Activated naive CD8-positive, alpha-beta T cell treated with anti-CD3 and anti-CD28 coated beads for 36 hours (primary cell): ENCODE data around the gene TAOK2. TPM values are rescaled to one million over a fixed set of nuclear protein-coding genes. Genes with fewer than 3 reads are reported as not detected.
"Not testable (repeated sequence)": the region's sequence is repeated elsewhere in the genome, so short reads cannot be mapped to it uniquely, and the experiment has no call there.

Experiments used
- DNase-seq: peaks from one replicate; pipeline ENCODE4 v3.0.0; 2021
- H3K27ac Mint-ChIP-seq: one replicate; pipeline ENCODE4 v1.8.0; 2022; ENCODE audit warnings: mild to moderate bottlenecking, moderate library complexity, mixed read lengths
- H3K27me3 Mint-ChIP-seq: one replicate; pipeline ENCODE4 v1.8.0; 2022; ENCODE audit warnings: mild to moderate bottlenecking, mixed read lengths
- H3K36me3 Mint-ChIP-seq: one replicate; pipeline ENCODE4 v1.8.0; 2021; ENCODE audit warnings: mild to moderate bottlenecking, mixed read lengths
- H3K4me1 Mint-ChIP-seq: one replicate; pipeline ENCODE4 v1.8.0; 2021; ENCODE audit warnings: mixed read lengths
- H3K4me3 Mint-ChIP-seq: one replicate; pipeline ENCODE4 v1.8.0; 2022; ENCODE audit warnings: mild to moderate bottlenecking, moderate library complexity, mixed read lengths
- H3K9me3 Mint-ChIP-seq: one replicate; pipeline ENCODE4 v1.8.0; 2022; ENCODE audit warnings: mixed read lengths
- total RNA-seq, 2 experiments: library from RNA; stranded (reverse); gene quantifications; one replicate each; pipeline ENCODE4 v1.2.3, GENCODE V29; 2021

Gene TAOK2
- total RNA-seq, 2 experiments from 2014 or later, result 24.9 to 26.4 TPM

DNA sequence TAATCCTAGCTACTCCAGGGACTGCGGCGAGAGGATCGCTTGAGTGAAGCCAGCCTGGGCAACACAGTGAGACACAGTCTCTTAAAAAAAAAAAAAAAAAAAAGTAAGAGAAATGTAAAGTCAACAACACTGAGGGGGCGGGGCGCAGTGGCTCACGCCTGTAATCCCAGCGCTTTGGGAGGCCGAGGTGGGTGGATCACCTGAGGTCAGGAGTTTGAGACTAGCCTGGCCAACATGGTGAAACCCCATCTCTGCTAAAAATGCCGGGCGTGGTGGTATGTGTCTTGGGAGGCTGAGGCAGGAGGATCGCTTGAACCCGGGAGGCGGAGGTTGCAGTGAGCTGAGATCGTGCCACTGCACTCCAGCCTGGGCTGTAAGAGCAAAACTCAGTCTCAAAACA is 38.9 kb downstream of the TAOK2 start:
- DNase-seq, H3K27ac Mint-ChIP-seq, H3K9me3 Mint-ChIP-seq, H3K4me1 Mint-ChIP-seq, H3K36me3 Mint-ChIP-seq, H3K4me3 Mint-ChIP-seq: not testable (repeated sequence)
- H3K27me3 Mint-ChIP-seq, result peaks cover 31% of the 10 kb centered on the region

GRCh38 chr16:30015450-30015849 is 41.8 kb downstream of the TAOK2 start:
- not testable (repeated sequence) for H3K27ac Mint-ChIP-seq, H3K9me3 Mint-ChIP-seq, H3K36me3 Mint-ChIP-seq, DNase-seq, H3K4me1 Mint-ChIP-seq, H3K4me3 Mint-ChIP-seq
- H3K27me3 Mint-ChIP-seq, result peaks cover 19% of the 10 kb centered on the region

DNA sequence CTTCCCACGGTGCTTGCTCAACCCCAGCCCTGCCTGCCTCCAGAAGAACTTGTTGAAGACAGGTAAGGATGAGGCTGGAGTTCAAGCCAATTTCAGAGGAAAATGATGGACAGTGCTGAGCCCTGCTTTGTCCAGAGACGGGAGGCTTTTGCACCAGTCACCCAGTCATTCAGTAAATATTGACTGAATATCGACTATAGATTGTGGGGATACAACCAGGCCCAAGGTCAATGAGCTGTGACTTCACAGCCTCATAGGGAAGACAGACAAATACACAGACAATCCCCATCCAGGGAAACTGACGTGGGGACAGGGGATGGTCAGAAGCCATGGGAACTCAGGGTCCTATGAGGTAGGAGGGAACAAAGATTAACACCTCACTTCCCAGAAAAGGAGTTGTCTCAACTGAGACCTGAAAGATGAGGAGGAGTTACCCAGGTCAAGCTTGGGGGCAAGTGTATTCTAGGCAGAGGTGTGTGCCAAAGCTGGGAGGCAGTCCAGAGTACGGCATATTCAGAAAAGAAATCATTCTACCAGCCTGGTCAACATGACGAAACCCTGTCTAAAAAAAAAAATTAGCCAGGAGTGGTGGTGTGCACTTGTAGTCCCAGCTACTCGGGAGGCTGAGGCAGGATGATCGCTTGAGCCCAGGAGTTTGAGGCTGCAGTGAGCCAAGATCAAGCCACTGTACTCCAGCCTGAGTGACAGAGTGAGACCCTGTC is 43.0 kb downstream of the TAOK2 start:
- no peak overlapping the region for H3K27ac Mint-ChIP-seq
- H3K27me3 Mint-ChIP-seq, result peaks cover 22% of the 10 kb centered on the region
- H3K9me3 Mint-ChIP-seq, result no peaks in the 10 kb centered on the region
- H3K4me1 Mint-ChIP-seq, result peaks cover 8% of the 10 kb centered on the region
- H3K4me3 Mint-ChIP-seq, result no peak overlapping the region
- DNase-seq, result no peak
- no peaks in the 10 kb centered on the region for H3K36me3 Mint-ChIP-seq

DNA sequence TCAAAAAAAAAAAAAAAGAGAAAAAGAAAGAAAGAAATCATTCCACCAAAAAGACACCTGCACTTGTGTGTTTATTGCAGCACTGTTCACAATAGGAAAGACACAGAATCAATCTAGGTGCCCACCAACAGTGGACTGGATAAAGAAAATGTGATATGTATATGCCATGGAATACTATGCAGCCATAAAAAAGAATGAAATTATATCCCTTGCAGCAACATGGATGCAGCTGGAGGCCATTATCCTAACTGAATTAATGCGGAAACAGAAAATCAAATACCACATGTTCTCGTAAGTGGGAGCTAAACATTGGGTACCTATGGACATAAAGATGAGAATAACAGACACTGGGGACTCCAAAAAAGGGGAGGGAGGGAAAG is 43.6 kb downstream of the TAOK2 start:
- Mint-ChIP-seq H3K4me1 (peaks cover 5% of the 10 kb centered on the region), H3K4me3 (no peak overlapping the region), H3K27me3 (peaks cover 16% of the 10 kb centered on the region), H3K9me3 (no peaks in the 10 kb centered on the region), H3K27ac (no peak overlapping the region), H3K36me3 (no peaks in the 10 kb centered on the region)
- no peak for DNase-seq

- not testable (repeated sequence) for H3K4me3 Mint-ChIP-seq, H3K4me1 Mint-ChIP-seq, H3K27ac Mint-ChIP-seq, H3K9me3 Mint-ChIP-seq, H3K36me3 Mint-ChIP-seq, DNase-seq
- peaks cover 10% of the 10 kb centered on the region for H3K27me3 Mint-ChIP-seq
These were observed 44.3 kb downstream of the TAOK2 start for GRCh38 chr16:30017937-30018336.

DNA sequence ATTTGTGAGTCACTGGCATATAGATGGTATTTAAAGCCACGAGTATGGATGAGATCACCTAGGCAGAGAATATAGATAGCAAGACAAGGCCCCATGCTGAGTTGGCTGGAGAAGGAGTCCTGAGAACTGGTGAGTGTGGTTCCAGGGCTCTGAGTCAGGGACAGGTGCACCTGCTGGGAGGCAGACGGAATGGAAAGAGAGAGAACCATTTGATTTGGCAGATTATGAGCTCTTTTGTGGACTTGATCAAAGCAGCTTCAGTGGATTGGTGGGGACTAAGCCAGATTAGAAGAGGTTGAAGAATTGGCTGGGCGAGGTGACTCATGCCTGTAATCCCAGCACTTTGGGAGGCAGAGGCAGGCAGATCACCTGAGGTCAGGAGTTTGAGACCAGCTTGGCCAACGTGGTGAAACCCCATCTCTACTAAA is 45.1 kb downstream of the TAOK2 start:
- no peak overlapping the region for H3K4me3 Mint-ChIP-seq
- H3K27ac Mint-ChIP-seq, result no peak overlapping the region
- peaks cover 10% of the 10 kb centered on the region for H3K27me3 Mint-ChIP-seq
- H3K36me3 Mint-ChIP-seq, result no peaks in the 10 kb centered on the region
- H3K4me1 Mint-ChIP-seq, result peaks cover 5% of the 10 kb centered on the region
- H3K9me3 Mint-ChIP-seq, result no peaks in the 10 kb centered on the region
- no peak for DNase-seq

- Mint-ChIP-seq H3K9me3 (no peaks in the 10 kb centered on the region), H3K27ac (no peak within 1 kb of the TSS)
- DNase-seq, result no peak
These were observed 49.2 kb downstream of the TAOK2 start, which contains the start of gene C16orf92 for GRCh38 chr16:30022887-30023286. Gene C16orf92, plus strand, starts transcription at chr16:30023198. Its CDS starts 143 bp downstream, at chr16:30023341.

DNA sequence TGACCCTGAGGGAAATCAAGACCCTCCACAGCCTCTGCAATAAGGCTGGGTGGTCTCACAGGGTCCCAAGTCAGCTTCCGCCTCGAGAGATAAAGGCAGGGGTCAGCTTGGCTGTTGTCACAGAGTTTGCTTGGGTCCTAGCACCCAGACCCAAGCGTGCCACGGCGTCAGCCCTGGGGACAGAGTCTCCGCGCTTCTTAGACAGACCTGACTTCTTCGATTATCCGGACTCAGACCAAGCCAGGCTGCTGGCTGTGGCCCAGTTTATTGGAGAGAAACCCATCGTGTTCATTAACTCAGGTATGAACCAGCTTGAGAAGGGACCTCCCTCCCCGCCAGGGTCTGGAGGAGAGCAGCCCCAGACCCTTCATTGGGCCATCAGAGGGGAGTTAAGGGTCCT is 49.9 kb downstream of the TAOK2 start:
- Mint-ChIP-seq H3K27me3 (peaks cover 32% of the 10 kb centered on the region), H3K4me3 (no peak overlapping the region), H3K9me3 (no peaks in the 10 kb centered on the region), H3K27ac (no peak overlapping the region), H3K36me3 (no peaks in the 10 kb centered on the region), H3K4me1 (peaks cover 5% of the 10 kb centered on the region)
- DNase-seq, result no peak

More at GRCh38 chr16:30022887-30023286, 49.2 kb downstream of the TAOK2 start, which contains the start of gene C16orf92:
- Mint-ChIP-seq H3K27me3 (peaks cover 25% of the 10 kb centered on the region), H3K4me3 (no peak within 1 kb of the TSS), H3K36me3 (no peaks in the 10 kb centered on the region), H3K4me1 (peaks cover 5% of the 10 kb centered on the region)

DNA sequence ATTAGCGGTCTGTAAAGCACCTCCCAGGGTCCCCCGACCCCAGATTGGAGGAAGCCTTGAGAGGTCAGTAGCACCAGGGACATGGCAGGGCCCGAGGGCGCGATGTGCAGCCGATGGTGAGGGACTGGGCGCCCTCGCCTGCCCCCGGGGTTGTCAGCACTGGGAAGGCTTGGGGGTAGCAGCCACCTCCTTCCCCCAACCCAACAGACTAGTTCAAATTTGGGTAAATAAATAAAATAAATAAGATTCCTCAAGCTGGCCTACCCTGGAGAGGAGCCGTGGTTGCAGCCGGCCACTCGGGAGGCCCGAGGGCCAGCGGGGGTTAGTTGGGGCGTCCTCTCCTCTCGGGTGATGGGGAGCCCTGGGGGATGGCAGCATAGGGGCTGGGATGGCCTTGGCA is 50.8 kb downstream of the TAOK2 start:
- H3K4me1 Mint-ChIP-seq, result peaks cover 5% of the 10 kb centered on the region

GRCh38 chr16:30025156-30025555 is 51.5 kb downstream of the TAOK2 start:
- Mint-ChIP-seq H3K9me3 (no peaks in the 10 kb centered on the region), H3K27ac (no peak overlapping the region)

More for the DNA sequence above, 50.8 kb downstream of the TAOK2 start:
- H3K9me3 Mint-ChIP-seq, result no peaks in the 10 kb centered on the region
- peaks cover 40% of the 10 kb centered on the region for H3K27me3 Mint-ChIP-seq
- H3K36me3 Mint-ChIP-seq, result no peaks in the 10 kb centered on the region
- H3K27ac Mint-ChIP-seq, result no peak overlapping the region
- no peak overlapping the region for H3K4me3 Mint-ChIP-seq
- no peak for DNase-seq

DNA sequence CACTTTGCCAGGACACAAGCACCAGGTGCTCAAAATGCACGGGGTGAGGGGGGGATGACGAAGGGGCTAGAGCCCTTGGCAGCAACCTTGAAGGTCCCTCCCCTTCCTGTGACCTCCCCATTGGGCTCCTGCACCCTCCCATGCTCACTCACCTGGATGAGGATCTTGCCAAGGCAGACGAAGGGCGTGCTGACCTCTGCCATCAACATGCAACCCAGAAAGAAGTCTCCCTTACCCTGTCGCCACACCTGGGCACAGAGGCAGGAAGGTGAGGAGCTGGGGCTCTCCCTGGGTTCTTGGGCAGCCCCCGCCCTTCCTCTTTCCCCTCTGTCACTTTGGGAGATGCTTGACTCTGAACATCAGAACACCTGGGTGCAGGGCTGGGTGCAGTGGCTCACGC is 51.9 kb downstream of the TAOK2 start:
- Mint-ChIP-seq H3K27ac (no peak overlapping the region), H3K4me3 (no peak overlapping the region), H3K4me1 (peaks cover 8% of the 10 kb centered on the region), H3K27me3 (peaks cover 48% of the 10 kb centered on the region), H3K36me3 (no peaks in the 10 kb centered on the region), H3K9me3 (no peaks in the 10 kb centered on the region)
- no peak for DNase-seq

More at GRCh38 chr16:30025156-30025555, 51.5 kb downstream of the TAOK2 start:
- H3K4me3 Mint-ChIP-seq, result no peak overlapping the region
- H3K27me3 Mint-ChIP-seq, result peaks cover 47% of the 10 kb centered on the region
- peaks cover 7% of the 10 kb centered on the region for H3K4me1 Mint-ChIP-seq
- DNase-seq, result no peak
- H3K36me3 Mint-ChIP-seq, result no peaks in the 10 kb centered on the region

DNA sequence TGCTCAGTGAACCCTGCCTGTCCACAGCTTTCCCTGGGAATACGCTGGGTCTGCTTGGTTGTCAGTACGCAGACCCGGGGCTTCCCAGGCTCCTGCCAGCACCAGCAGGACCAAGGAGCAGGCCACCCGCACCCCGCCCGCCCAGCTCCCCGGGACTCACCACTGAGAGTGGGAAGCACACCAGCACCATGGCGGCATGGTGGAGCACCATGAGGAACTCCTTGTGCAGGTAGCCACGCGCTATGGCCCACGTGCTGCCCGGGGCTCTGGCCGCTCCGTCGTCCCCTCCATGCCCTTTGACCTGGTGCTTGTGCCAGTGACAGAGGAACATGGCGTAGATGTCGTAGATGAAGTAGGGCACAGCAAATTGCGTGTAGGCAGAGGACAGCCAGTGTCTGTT is 52.8 kb downstream of the TAOK2 start:
- no peak for DNase-seq
- no peaks in the 10 kb centered on the region for H3K36me3 Mint-ChIP-seq
- no peaks in the 10 kb centered on the region for H3K9me3 Mint-ChIP-seq
- peaks cover 3% of the 10 kb centered on the region for H3K4me1 Mint-ChIP-seq
- H3K4me3 Mint-ChIP-seq, result no peak overlapping the region
- peaks cover 46% of the 10 kb centered on the region for H3K27me3 Mint-ChIP-seq
- H3K27ac Mint-ChIP-seq, result no peak overlapping the region

DNA sequence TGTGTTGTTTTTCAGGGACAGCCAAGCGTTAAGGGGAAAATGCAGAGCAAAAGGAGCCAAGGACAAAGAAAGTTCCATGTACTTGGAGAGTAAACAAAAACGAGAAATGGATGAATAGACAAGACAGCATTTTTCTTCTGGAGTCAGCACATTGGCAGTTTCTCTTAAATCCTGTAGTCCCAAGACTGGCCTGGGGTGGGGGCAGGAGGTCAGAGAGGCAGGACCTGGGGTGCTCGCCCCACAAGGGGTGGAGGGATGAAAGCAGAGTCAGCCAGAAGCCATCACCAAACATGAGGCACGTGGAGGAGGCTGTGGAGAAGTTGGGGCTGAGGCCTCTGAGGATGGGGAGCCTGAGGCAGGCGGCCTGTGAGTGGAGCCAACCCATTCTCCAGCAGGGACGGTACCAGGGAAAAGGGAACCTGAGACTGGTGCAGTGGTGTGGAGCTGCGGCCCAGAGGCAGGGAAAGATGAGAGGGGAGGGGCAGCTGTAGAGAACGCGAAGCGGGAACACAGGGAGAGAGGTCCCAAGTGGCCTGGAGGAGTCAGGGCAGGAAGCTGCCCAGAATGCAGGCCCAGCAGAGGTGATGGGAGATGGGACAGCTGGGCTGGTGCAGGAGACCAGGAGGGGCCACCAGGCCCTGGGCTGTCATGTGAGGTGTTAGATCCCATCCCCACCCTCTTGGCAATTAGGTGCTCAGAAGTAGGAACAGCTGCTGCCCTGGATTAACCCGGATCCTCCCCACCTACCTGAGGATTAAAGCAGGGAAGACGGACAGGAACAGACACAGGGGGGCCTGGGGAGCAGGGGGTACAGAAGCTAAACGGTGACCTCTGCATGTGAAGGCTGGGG is 54.1 kb downstream of the TAOK2 start:
- Mint-ChIP-seq H3K36me3 (no peaks in the 10 kb centered on the region), H3K4me3 (no peak overlapping the region), H3K4me1 (peaks cover 3% of the 10 kb centered on the region), H3K9me3 (no peaks in the 10 kb centered on the region), H3K27ac (no peak overlapping the region), H3K27me3 (peaks cover 60% of the 10 kb centered on the region)
- DNase-seq, result no peak

DNA sequence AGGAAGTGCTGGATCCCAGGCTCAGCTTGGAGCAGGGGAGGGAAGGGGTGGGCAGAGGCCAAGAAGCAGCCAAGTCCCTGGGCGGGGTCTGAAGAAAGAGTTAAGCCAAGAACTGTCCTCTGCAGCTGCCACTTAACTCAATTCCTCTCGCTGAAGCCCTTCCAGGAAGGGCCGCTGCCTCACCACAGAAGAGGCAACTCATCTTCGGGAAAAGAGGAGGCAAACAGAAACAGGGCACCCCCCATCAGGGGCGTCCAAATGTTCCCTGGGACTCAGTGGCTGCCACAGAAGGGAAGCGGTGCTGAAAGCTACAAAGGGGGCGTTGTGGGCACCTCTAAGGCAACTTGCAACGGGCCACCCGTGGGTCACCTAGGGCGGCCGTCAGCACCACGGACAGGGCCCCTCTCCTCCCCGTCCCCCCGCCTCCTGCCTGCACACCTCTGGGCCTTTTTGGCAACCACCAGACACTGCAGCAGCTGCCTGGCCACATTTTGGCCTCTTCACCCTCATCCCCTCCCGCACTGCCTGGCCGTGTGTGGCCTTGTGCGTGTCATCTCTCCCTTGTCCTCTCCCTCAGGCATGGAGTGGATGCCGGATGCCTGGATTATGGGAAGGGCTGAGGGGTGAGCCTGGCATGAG is 54.9 kb downstream of the TAOK2 start:
- Mint-ChIP-seq H3K4me3 (no peak overlapping the region), H3K27me3 (peaks cover 67% of the 10 kb centered on the region), H3K9me3 (no peaks in the 10 kb centered on the region), H3K4me1 (peaks cover 3% of the 10 kb centered on the region), H3K36me3 (no peaks in the 10 kb centered on the region), H3K27ac (no peak overlapping the region)
- DNase-seq, result peak; percentile 45

DNA sequence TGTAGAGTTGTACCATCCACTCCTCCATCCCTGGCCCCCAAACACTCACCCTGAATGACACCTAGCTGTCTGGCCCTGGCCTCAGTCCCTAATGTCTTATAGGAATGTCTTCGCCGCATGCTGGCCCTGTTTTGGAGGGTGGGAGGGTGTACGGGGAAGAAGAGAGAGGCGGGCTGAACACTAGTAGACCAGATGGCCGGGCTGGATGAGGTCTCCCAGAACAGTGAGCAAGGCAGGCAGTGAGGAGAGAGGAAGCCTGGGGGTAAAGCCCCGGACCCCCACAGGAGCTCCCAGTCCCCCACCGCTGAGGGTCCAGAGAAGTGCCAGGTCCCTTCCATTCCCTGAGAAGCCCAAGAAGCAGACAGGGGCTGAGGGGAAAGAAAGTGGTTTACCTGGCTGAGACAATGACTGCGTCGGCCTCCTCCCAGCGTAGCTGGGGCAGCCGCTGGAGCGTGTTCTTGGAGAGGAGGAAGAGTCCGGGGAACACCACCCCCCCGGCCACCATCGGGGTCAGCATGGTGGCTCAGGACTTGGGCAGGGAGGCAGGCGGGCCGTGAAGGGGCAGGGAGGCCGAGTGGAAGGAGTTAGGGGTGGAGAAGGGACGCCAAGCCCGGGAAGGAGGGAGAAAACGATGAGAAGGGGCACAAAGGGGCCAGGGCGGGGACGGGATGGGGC is 56.5 kb downstream of the TAOK2 start:
- Mint-ChIP-seq H3K27me3 (peaks cover 75% of the 10 kb centered on the region), H3K4me3 (peak overlapping the region; percentile 29), H3K36me3 (no peaks in the 10 kb centered on the region), H3K4me1 (peaks cover 4% of the 10 kb centered on the region), H3K27ac (no peak overlapping the region), H3K9me3 (no peaks in the 10 kb centered on the region)
- DNase-seq, result no peak
